K562 (cell line): ENCODE results near the gene TMEM41B.

Source experiments
- BRF1 ChIP-seq: IDR thresholded peaks from 3 replicates; pipeline ENCODE4 v1.6.1; 2011; ENCODE audit warnings: borderline replicate concordance, mild to moderate bottlenecking; ENCODE audit not compliant: insufficient read length; ENCODE audit errors: extremely low read depth
- EZH2 ChIP-seq: IDR thresholded peaks from 2 replicates; pipeline ENCODE4 v1.6.1; 2012; ENCODE audit warnings: low read depth, mild to moderate bottlenecking, inconsistent platforms, low read length, borderline replicate concordance
- JUND ChIP-seq, 2 experiments: IDR thresholded peaks; 2 replicates in 1 of 2; 3 replicates in 1 of 2; pipeline ENCODE4 v1.6.1; 2011; ENCODE audit warnings: borderline replicate concordance in 2 of 2, low read depth in 2 of 2, low read length in 2 of 2, improper control_type of control experiment in 1 of 2, missing biosample characterization in 1 of 2, missing genetic modification characterization in 1 of 2, missing genetic modification reagents in 1 of 2
- KLF13 ChIP-seq: fragments of 450-650 bp; IDR thresholded peaks from 2 replicates; pipeline ENCODE4 v1.6.1; 2016; ENCODE audit warnings: missing genetic modification characterization, low read depth, mild to moderate bottlenecking, missing compliant biosample characterization, moderate library complexity, borderline replicate concordance
- PHF21A ChIP-seq: fragments of 450-650 bp; IDR thresholded peaks from 2 replicates; pipeline ENCODE4 v1.6.1; 2017; ENCODE audit warnings: low read depth, borderline replicate concordance
- POLR2A ChIP-seq: fragments of 450-650 bp; conservative IDR thresholded peaks from 2 replicates; pipeline ENCODE4 v1.6.1; 2016
- RNF2 ChIP-seq: sonication (generic); IDR thresholded peaks from 2 replicates; pipeline ENCODE4 v1.6.1; 2016
- SAP30 ChIP-seq: fragments of 200-600 bp; sonication (generic); IDR thresholded peaks from 2 replicates; pipeline ENCODE4 v1.6.1; 2012; ENCODE audit warnings: borderline replicate concordance, low read depth, mild to moderate bottlenecking, moderate library complexity, low read length, control low read depth, inconsistent platforms; ENCODE audit not compliant: insufficient read depth, poor library complexity, severe bottlenecking
- SRF ChIP-seq, 2 experiments: fragments of 250-450, 450-650 bp in 1 of 2; sonication (Bioruptor Pico) in 1 of 2; sonication (generic) in 1 of 2; formaldehyde crosslinking; IDR thresholded peaks; 2 replicates each; pipeline versions ENCODE4 v1.5.0 to v1.5.1; 2020 to 2022; ENCODE audit warnings: mild to moderate bottlenecking in 1 of 2, missing genetic modification reagents in 1 of 2
- ZKSCAN1 ChIP-seq: fragments of 150-350 bp; IDR thresholded peaks from 2 replicates; pipeline ENCODE4 v1.6.1; 2016; ENCODE audit warnings: low read depth, low read length
- ZNF121 ChIP-seq: sonication (generic); formaldehyde crosslinking; conservative IDR thresholded peaks from 2 replicates; pipeline ENCODE4 v1.8.0; 2022; ENCODE audit warnings: missing genetic modification reagents
- ZNF124 ChIP-seq: sonication (generic); formaldehyde crosslinking; IDR thresholded peaks from 2 replicates; pipeline ENCODE4 v1.8.1; 2022; ENCODE audit warnings: missing genetic modification reagents
- ZNF263 ChIP-seq: sonication (generic); formaldehyde crosslinking; IDR thresholded peaks from 2 replicates; pipeline ENCODE4 v1.8.0; 2022; ENCODE audit warnings: mild to moderate bottlenecking, missing genetic modification reagents, borderline replicate concordance

GRCh38 chr11:9254416-9254815 lies 60.0 kb downstream of the TMEM41B start:
- no peak for TF ChIP-seq KLF13 (tag)
- TF ChIP-seq ZNF124 (CRISPR knock-in tag), result no peak
- no peak for TF ChIP-seq ZKSCAN1
- no peak for TF ChIP-seq ZNF263
- TF ChIP-seq JUND (IDR thresholded peaks at IDR 0.05; ENCODE audit: borderline replicate concordance, low read depth, low read length), result no peak
- no peak for TF ChIP-seq JUND (tag; IDR thresholded peaks at IDR 0.05; ENCODE audit: borderline replicate concordance, low read depth, low read length)
- TF ChIP-seq POLR2A, result no peak
- no peak for TF ChIP-seq RNF2
- no peak for TF ChIP-seq PHF21A
- TF ChIP-seq SRF (CRISPR knock-in tag; IDR thresholded peaks at IDR 0.05), result no peak
- TF ChIP-seq ZNF121, result no peak
- no peak for TF ChIP-seq EZH2
- TF ChIP-seq BRF1, result no peak
- TF ChIP-seq SAP30, result no peak
